Activated CD4-positive, alpha-beta T cell treated with anti-CD3 and anti-CD28 coated beads, Interleukin-2, amount 50 U/mL, for 16 hours (primary cell): ENCODE results near the gene GAL3ST2.
"Not testable (repeated sequence)": the region's sequence is repeated elsewhere in the genome, so short reads cannot be mapped to it uniquely, and the experiment has no call there.

ENCODE experiments used
- DNase-seq: peaks from one replicate; pipeline ENCODE4 v3.0.0-alpha.2; 2020

The GAL3ST2 gene

GRCh38 chr2:241748468-241749256 is 28.0 kb upstream of the GAL3ST2 start:
- no peak for DNase-seq

- DNase-seq: no peak
Observed at GRCh38 chr2:241750076-241750840, 26.4 kb upstream of the GAL3ST2 start.

- DNase-seq: no peak
Observed at GRCh38 chr2:241751152-241751551, 25.5 kb upstream of the GAL3ST2 start.

DNA sequence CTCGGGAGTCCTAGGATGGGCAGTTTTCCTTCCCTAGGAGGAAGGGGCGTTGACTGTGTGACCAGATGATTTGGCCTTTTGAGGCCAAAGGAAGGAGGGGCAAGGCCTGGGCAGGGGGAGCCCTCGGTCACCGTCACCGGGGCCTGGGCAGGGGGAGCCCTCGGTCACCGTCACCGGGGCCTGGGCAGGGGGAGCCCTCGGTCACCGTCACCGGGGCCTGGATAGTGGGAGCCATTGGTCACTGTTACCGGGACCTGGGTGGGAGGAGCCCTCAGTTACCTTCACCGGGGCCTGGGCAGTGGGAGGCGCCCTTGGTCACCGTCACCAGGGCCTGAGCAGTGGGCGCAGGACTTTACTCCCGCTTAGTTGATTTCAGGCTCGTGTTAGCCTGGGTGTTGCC is 24.8 kb upstream of the GAL3ST2 start:
- no peak for DNase-seq

DNA sequence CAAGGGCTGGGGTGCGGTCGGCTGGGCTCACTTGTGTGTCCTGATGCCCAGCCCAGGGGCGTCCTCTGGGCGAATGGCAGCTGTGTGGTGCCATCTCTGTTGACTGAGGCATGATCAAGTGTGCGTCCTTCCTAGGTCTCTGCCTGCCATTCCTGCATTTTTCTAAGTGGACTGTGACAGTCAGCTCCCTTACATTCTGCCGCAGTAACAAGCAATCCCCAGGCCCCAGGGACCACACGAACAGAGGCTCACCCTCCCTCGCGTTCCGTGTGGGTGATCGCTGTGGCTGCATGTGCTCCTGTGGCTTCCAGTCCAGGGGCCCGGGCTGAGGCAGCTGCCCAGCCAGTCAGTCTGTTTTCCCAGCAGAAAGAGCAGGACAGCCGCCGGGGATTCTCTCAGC is 24.4 kb upstream of the GAL3ST2 start:
- no peak for DNase-seq

GRCh38 chr2:241752689-241753276 is 23.8 kb upstream of the GAL3ST2 start:
- DNase-seq: no peak

- no peak for DNase-seq
Observed at GRCh38 chr2:241753493-241753892, 23.1 kb upstream of the GAL3ST2 start.

- no peak for DNase-seq
Observed at GRCh38 chr2:241754042-241754441, 22.6 kb upstream of the GAL3ST2 start.

GRCh38 chr2:241755166-241755565 is 21.5 kb upstream of the GAL3ST2 start:
- no peak for DNase-seq

DNA sequence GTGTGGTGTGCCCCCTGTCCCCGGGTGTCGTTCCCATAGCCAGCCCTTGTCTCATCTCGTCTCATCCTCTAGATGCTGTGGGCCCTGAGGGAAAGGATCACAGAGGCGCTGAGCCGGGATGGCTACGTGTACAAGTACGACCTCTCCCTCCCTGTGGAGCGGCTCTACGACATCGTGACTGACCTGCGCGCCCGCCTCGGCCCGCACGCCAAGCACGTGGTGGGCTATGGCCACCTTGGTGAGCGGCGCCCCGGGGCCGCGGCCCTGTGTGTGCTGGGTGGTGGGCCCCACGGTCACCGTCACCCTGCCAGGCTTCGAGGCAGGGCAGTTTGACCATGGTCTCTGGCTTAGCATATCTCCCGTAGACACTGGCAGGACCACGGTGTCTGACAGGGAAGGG is 20.8 kb upstream of the GAL3ST2 start:
- DNase-seq: no peak

DNA sequence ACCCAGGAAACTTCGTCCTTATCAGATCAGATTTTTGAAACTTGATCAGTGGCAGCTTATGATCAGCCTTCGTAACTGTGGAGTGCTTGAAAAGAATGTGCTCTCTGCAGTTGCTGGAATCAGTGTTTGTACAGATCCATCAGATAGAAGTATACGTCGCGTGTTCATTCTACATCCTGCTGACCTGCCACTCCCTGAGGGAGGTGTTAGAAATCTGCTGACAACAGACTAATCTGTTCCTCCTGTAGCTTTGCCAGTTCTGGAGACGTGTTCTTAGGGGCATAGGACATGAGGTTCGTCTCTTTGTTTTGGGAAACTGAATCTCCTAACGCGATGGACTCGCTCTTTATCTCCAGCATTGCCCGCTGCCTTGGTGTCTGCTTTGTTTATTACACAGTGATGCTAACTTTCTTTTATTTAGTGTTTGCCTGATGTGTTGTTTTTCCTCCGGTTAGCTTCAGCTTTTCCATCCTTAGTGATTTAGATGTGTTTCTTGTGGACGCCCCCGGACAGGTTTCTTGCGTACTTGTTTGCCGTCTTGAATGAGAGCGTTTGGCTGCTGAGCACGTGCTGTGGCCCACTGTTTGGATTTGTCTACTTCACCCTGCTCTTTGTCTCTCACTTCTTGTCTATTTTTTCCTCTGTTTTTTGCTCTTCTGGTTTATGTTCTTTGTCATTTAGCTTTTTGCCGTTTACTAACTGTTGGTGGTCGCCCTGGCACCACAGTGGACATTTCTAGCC is 17.4 kb upstream of the GAL3ST2 start:
- DNase-seq: no peak

- DNase-seq: not testable (repeated sequence)
Observed at GRCh38 chr2:241759893-241760292, 16.7 kb upstream of the GAL3ST2 start.

DNA sequence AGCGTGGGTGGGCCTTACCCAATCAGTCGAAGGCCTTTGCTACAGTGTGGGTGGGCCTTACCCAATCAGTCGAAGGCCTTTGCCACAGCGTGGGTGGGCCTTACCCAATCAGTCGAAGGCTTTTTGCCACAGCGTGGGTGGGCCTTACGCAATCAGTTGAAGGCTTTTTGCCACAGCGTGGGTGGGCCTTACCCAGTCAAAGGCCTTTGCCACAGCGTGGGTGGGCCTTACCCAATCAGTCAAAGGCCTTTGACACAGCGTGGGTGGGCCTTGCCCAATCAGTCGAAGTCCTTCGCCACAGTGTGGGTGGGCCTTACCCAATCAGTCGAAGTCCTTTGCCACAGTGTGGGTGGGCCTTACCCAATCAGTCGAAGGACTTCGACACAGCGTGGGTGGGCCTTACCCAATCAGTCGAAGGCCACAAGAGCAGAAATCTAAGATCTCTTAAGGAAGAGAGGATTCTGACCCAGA is 16.3 kb upstream of the GAL3ST2 start:
- no peak for DNase-seq

DNA sequence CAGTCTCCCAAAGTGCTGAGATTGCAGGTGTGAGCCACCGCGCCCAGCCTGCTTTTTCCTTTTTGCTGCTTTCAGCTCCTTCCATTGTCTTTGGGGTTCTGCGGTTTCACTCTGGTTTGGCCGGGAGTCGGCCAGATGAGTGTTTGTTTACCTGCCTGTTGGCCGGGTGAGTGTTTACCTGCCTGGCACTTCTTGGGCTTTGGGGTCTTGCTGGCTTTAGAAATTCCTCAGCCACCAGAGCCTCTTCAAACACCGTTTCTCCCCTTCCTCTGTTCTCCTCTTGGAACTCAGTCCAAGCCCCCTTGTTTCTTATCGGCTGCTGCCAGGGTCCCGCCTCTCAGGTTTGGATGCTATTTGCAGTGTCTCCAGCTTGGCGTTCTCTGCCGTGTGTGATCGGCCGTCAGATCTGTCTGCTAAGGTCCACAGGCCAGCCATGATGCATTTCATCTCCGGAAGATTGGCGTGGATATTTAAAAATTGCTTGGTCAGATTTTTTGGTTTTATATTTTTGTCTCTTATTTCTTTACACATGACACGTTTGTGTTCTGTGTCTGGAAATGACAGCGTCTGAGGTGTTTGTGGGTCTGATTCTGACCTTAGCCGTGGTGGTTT is 14.2 kb upstream of the GAL3ST2 start:
- DNase-seq: peak; percentile 34

DNA sequence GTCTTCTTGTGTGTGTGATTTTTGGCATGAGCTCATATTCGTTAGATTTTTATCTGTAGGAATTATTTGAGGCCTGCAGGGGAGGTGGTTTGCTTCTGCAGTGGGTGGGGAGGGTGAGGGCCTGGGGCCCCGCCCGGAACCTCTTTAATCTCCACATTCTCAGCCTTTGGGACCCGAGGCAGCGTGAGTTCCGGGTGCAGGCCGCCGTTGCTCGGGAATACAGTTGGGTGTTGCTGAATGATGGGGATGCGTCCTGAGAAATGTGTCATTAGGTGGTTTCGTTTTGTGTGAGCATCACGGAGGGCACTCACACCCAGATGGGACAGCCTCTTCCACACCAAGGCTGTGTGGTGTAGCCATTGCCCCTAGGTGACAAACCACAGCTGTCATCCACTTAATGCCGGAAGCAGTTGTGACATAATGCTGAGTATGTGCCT is 13.7 kb upstream of the GAL3ST2 start:
- peak; percentile 93 for DNase-seq

DNA sequence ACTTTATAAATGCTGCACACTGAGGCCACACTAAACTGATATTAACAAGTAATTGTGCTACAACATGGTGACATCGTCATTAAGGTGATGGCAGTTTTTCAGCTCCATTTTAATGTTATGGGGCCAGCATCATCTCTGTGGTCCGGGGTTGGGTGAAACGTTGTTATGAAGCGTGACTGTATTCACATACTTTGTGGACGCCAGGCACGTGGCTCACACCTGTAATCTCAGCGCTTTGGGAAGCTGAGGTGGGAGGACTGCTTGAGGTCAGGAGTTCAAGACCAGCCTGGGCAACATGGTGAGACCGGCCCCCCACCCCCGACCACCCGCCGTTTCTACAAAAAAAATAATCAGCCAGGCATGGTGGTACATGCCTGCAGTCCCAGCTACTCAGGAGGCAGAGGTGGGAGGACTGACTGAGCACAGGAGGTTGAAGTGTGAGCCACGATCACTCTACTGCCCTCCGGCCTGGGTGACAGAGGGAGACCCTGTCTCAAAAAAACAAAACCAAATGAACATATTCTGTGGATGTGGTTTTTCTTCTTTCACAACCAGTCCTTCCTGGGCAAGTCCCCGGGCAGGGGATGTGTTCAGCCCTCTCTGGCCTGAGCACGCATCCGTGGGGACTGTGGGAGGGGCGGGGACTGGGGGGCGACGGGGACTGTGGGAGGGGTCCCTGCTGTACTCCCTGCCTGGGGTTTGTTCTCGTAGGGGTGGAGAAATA is 12.9 kb upstream of the GAL3ST2 start:
- peak; percentile 45 for DNase-seq

- DNase-seq: peak; percentile 17
Observed at GRCh38 chr2:241764275-241765241, 12.1 kb upstream of the GAL3ST2 start.

- no peak for DNase-seq
Observed at GRCh38 chr2:241767464-241768250, 9.0 kb upstream of the GAL3ST2 start.

- no peak for DNase-seq
Observed at GRCh38 chr2:241768251-241768711, 8.3 kb upstream of the GAL3ST2 start.

GRCh38 chr2:241768850-241769249 is 7.8 kb upstream of the GAL3ST2 start:
- DNase-seq: no peak
